K562 (cell line): Measurements from ENCODE around the gene UBE2Q1. TPM values are rescaled to one million over a fixed set of nuclear protein-coding genes. Genes with fewer than 3 reads are reported as not detected.

Experiments
- ATAC-seq: fragments of 200-7000 bp; cut with Tn5 transposase; 3 replicates; pipeline ENCODE4 v1.9.1; 2020; ENCODE audit warnings: moderate library complexity
- BruUV-seq: library from RNA; stranded (reverse); fragments of 400-500 nt; replicated peaks from 2 replicates; lab custom pipeline; 2021; lab: Mats Ljungman, UMichigan
- CTCF ChIA-PET: fragments of 300-600 bp; formaldehyde crosslinking; extraction: SDS; loops from one replicate; lab custom pipeline; 2021; ENCODE audit warnings: low intra/inter-chr PET ratio; lab: Yijun Ruan, JAX
- POLR2A ChIA-PET: fragments of 300-600, 350-650 bp; sonication (Branson Sonifier 250); formaldehyde crosslinking; extraction: SDS; loops from one replicate; lab custom pipeline; 2021; ENCODE audit warnings: antibody characterized with exemption, inconsistent platforms; lab: Yijun Ruan, JAX
- DNase-seq, 4 experiments: peaks; one replicate each; pipeline versions ENCODE4 v3.0.0 to v3.0.0-alpha.2; 2011 to 2018; ENCODE audit warnings: low spot score in 3 of 4, mixed read lengths in 3 of 4; ENCODE audit errors: extremely low read depth in 1 of 4
- FAIRE-seq: peaks from 2 replicates; lab custom pipeline; 2011; peaks lifted over from hg19 to GRCh38; lab: Jason Lieb, UNC
- H2AFZ ChIP-seq: 2 replicates; pipeline ENCODE4 v1.6.0; 2011; ENCODE audit warnings: low read depth, low read length, control low read depth, inconsistent platforms
- H3K27ac ChIP-seq: fragments of 200-600 bp; 3 replicates; pipeline ENCODE4 v1.8.0; 2011; ENCODE audit warnings: low read depth, mild to moderate bottlenecking, control low read depth, inconsistent platforms, low read length, moderate library complexity, mixed read lengths; ENCODE audit errors: extremely low read depth
- H3K27me3 ChIP-seq, 2 experiments: fragments of 300-600 bp in 1 of 2; 2 replicates in 1 of 2; 3 replicates in 1 of 2; pipeline versions ENCODE4 v1.6.0 to v1.8.0; 2011; ENCODE audit warnings: inconsistent platforms in 2 of 2, low read length in 2 of 2, mild to moderate bottlenecking in 1 of 2, mixed read lengths in 1 of 2, moderate library complexity in 1 of 2; ENCODE audit not compliant: control insufficient read depth in 2 of 2, insufficient read depth in 2 of 2
- H3K36me3 ChIP-seq: fragments of 300-600 bp; 3 replicates; pipeline ENCODE4 v1.8.0; 2011; ENCODE audit warnings: mild to moderate bottlenecking, low read length, inconsistent platforms; ENCODE audit not compliant: control insufficient read depth, insufficient read depth
- H3K4me1 ChIP-seq, 2 experiments: fragments of 200-600 bp in 1 of 2; replicated peaks in 1 of 2; 2 replicates in 1 of 2; 3 replicates in 1 of 2; pipeline versions ENCODE4 v1.5.1 to v1.8.0; 2011; ENCODE audit warnings: inconsistent platforms in 2 of 2, low read length in 2 of 2, mild to moderate bottlenecking in 1 of 2, mixed read lengths in 1 of 2, moderate library complexity in 1 of 2; ENCODE audit not compliant: control insufficient read depth in 2 of 2, insufficient read depth in 2 of 2
- H3K4me2 ChIP-seq: 2 replicates; pipeline ENCODE4 v1.6.1; 2011; ENCODE audit warnings: low read length, control low read depth, inconsistent platforms, mixed read lengths; ENCODE audit not compliant: insufficient read depth
- H3K4me3 ChIP-seq: fragments of 200-600 bp; sonication (generic), shearing (Covaris generic); 2 replicates; pipeline ENCODE4 v1.5.1; 2016; ENCODE audit warnings: control low read depth, inconsistent platforms
- H3K79me2 ChIP-seq: fragments of 200-600 bp; 3 replicates; pipeline ENCODE4 v1.8.0; 2011; ENCODE audit warnings: low read length, inconsistent platforms; ENCODE audit not compliant: control insufficient read depth, insufficient read depth
- H3K9ac ChIP-seq, 2 experiments: 2 replicates each; pipeline versions ENCODE4 v1.6.0 to v1.6.1; 2011; ENCODE audit warnings: low read depth in 2 of 2, low read length in 2 of 2, control low read depth in 1 of 2, inconsistent platforms in 1 of 2, mild to moderate bottlenecking in 1 of 2, mixed read lengths in 1 of 2; ENCODE audit not compliant: insufficient read depth in 1 of 2
- H3K9me1 ChIP-seq: one replicate; pipeline ENCODE4 v1.6.0; 2011; ENCODE audit warnings: inconsistent platforms, mild to moderate bottlenecking, low read length, moderate library complexity; ENCODE audit not compliant: control insufficient read depth, insufficient read depth
- H3K9me3 ChIP-seq: replicated peaks from 2 replicates; pipeline ENCODE4 v1.5.1; 2011; ENCODE audit warnings: low read depth, low read length, inconsistent platforms; ENCODE audit not compliant: control insufficient read depth, insufficient read depth
- H4K20me1 ChIP-seq: replicated peaks from 2 replicates; pipeline ENCODE4 v1.6.1; 2011; ENCODE audit warnings: low read length, inconsistent platforms, mixed read lengths; ENCODE audit not compliant: control insufficient read depth, insufficient read depth
- FOXJ3 ChIP-seq: sonication (generic); formaldehyde crosslinking; IDR thresholded peaks from 2 replicates; pipeline ENCODE4 v1.4.0; 2020; ENCODE audit warnings: mild to moderate bottlenecking, missing genetic modification reagents
- GTF2A2 ChIP-seq: IDR thresholded peaks from 2 replicates; pipeline ENCODE4 v1.6.1; 2016; ENCODE audit warnings: mild to moderate bottlenecking, missing genetic modification characterization, missing compliant biosample characterization
- GTF2E2 ChIP-seq: fragments of 200-800 bp; sonication (Bioruptor generic); IDR thresholded peaks from 2 replicates; pipeline ENCODE4 v1.6.1; 2016; ENCODE audit warnings: missing genetic modification characterization, missing compliant biosample characterization
- HDAC8 ChIP-seq: fragments of 450-650 bp; IDR thresholded peaks from 2 replicates; pipeline ENCODE4 v1.6.1; 2016; ENCODE audit warnings: mild to moderate bottlenecking, missing genetic modification characterization, moderate library complexity, missing compliant biosample characterization
- MITF ChIP-seq: IDR thresholded peaks from 2 replicates; pipeline ENCODE4 v1.6.1; 2014; ENCODE audit warnings: antibody characterized with exemption
- MLLT1 ChIP-seq, 2 experiments: fragments of 450-650 bp; IDR thresholded peaks; 2 replicates each; pipeline ENCODE4 v1.6.1; 2016
- MYC ChIP-seq, 2 experiments: fragments of 250-450 bp in 1 of 2; sonication (Bioruptor Pico) in 1 of 2; IDR thresholded peaks; 2 replicates each; pipeline versions ENCODE4 v1.5.1 to v1.6.1; 2012 to 2021; ENCODE audit warnings: low read depth in 2 of 2, borderline replicate concordance in 1 of 2, improper control_type of control experiment in 1 of 2, low read length in 1 of 2, mild to moderate bottlenecking in 1 of 2, moderate library complexity in 1 of 2
- ZBTB34 ChIP-seq: fragments of 250-450 bp; sonication (Bioruptor Pico); IDR thresholded peaks from 2 replicates; pipeline ENCODE4 v1.8.0; 2021; ENCODE audit warnings: mild to moderate bottlenecking, moderate library complexity
- ZNF354B ChIP-seq: fragments of 250-450 bp; sonication (Bioruptor Pico); IDR thresholded peaks from 2 replicates; pipeline ENCODE4 v1.4.0; 2020
- ZNF668 ChIP-seq: fragments of 250-450 bp; sonication (Bioruptor Pico); IDR thresholded peaks from 2 replicates; pipeline ENCODE4 v1.8.0; 2022; ENCODE audit warnings: mild to moderate bottlenecking, inconsistent platforms
- WGBS: fragments of 100-300 bp; shearing (Covaris generic); methylation state at CpG from one replicate; pipeline ENCODE4 v1.1.6; 2016; ENCODE audit warnings: low coverage, mixed read lengths; ENCODE audit not compliant: insufficient coverage; ENCODE audit errors: missing lambda C conversion rate; 5-methylcytosine and 5-hydroxymethylcytosine counted together
- in situ Hi-C: fragments of 300-500 bp; cut with MboI; formaldehyde crosslinking; loops from 4 replicates; pipeline ENCODE4 v1.15.0; 2018; ENCODE audit warnings: inconsistent platforms, mixed read lengths
- intact Hi-C: fragments of 100-400 bp; cut with micrococcal nuclease; formaldehyde crosslinking; loops from 2 replicates; pipeline ENCODE4 v1.14.2; 2022
- polyA plus RNA-seq, 8 experiments: library from polyadenylated mRNA; depleted of rRNA in 4 of 8; stranded (reverse) in 5 of 8; unstranded in 3 of 8; fragments of >200 nt; fragmentation: Nextera tagmentation in 2 of 8; fragmentation: Illumina TruSeq in 1 of 8; extraction: Ambion mirVana in 2 of 8; extraction: Trizol in 1 of 8; gene quantifications; 2 replicates each; pipeline versions ENCODE4 v1.2.1 to v1.2.3, GENCODE V29; 2011 to 2014; ENCODE audit warnings: inconsistent platforms in 1 of 8, missing spikeins in 1 of 8
- total RNA-seq, 7 experiments: library from RNA; depleted of rRNA in 6 of 7; stranded (reverse); fragments of >200 nt in 6 of 7; fragmentation: Illumina TruSeq in 2 of 7; extraction: Trizol in 2 of 7; gene quantifications; 2 replicates each; pipeline versions ENCODE4 v1.2.1 to v1.2.3, GENCODE V29; 2011 to 2021; ENCODE audit warnings: low replicate concordance in 1 of 7

Gene UBE2Q1
- total and polyA plus RNA-seq, 9 of the 15 experiments (the other 6 are each of a cell fraction or from before 2014, with no cell fraction given) = 8.0 to 58.8 (median 27.6) TPM

DNA sequence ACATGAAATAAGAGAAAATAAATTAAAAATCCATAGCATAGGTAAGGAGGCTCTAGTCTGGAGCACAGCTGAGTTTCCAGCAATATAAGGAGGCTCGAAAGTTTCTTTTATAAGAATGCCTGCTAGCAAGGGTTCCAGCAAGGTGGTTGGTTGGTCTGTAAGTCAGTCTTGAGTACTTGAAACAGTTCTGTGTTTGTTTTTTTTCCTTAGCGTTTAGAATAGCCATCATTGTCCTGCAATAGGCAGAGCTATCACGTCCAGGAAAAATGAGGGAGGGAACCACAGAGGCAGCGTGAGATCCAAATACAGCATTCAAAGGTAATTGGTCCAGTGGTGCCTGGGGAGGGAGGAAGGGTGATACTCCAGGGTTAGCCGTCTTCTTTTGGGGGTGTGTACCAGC is 8.4 kb downstream of the UBE2Q1 start:
- Histone ChIP-seq H3K27ac (no peak overlapping the region), H3K27me3 (peaks cover 0 to under 1% of the 10 kb centered on the region in 2 experiments; a peak in 2 of 5 replicates), H2AFZ (no peak overlapping the region), H3K9me3 (no peaks in the 10 kb centered on the region), H3K9ac (no peak overlapping the region), H3K4me3 (no peak overlapping the region), H4K20me1 (peaks cover 8% of the 10 kb centered on the region; the same call in 1 of the 2 replicates), H3K9me1 (no peaks in the 10 kb centered on the region), H3K36me3 (peaks cover 66% of the 10 kb centered on the region), H3K4me2 (no peak overlapping the region), H3K79me2 (no peaks in the 10 kb centered on the region), H3K4me1 (no peaks in the 10 kb centered on the region; a peak in 2 of 5 replicates)
- DNase-seq (no peak), FAIRE-seq (no peak), ATAC-seq (no peak)
- 81% methylated on average over 4 of the region's 5 CpGs for WGBS
- intact Hi-C loops (no loop called here), in situ Hi-C loops (no loop called here)
- CTCF ChIA-PET = no interaction called here
- POLR2A ChIA-PET = interaction anchor here (1.0 kb wide), 1 partner anchor 14 kb away, joined by 3 read pairs; no protein-coding TSS in a partner anchor
- no TSS peak for BruUV-seq
- no peak for TF ChIP-seq MLLT1 (IDR thresholded peaks at IDR 0.05)

DNA sequence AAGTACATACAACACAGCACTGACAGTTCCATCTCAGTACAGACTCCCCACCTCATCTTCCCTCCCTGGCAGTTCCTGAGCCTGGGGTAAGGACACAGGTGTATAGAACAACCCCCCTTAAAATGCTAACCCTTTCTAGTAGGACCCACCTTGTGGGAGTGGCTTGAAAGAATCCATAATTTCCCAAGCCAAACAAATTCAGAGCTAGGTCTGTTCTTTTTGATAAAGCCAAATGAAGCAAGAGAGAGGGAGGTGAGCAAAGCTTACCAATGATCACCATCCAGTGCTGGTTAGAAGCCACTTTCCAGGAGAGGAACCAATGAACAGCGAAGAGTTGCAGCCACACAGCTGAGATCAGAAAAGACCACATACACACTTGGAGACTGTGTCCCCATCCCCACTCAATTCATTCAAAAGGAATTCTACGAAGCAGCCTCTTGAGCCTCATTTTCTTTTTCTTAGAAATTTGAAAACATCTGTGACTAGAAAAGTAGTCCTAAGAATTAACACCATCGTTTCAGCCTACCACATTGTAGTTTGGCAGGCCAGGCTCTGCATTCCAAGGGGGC is 9.2 kb downstream of the UBE2Q1 start:
- ChIA-PET CTCF (interaction anchor here (0.6 kb wide), 1 partner anchor 1343 kb away, joined by 3 read pairs; no protein-coding TSS in a partner anchor), POLR2A (interaction anchor here (0.6 to 1.0 kb wide), 3 partner anchors 13 to 494 kb away, joined by 3 read pairs; no protein-coding TSS in a partner anchor)
- DNase-seq = no peak
- in situ Hi-C loops = loop anchor here (5.0 kb wide), 1 partner anchor 202 kb away; no protein-coding TSS in a partner anchor
- Histone ChIP-seq H3K4me2 (no peak overlapping the region), H3K79me2 (no peaks in the 10 kb centered on the region), H3K27me3 (peaks cover 5 to 8% of the 10 kb centered on the region in 2 experiments; a peak in 3 of 5 replicates), H3K9ac (no peak overlapping the region), H3K4me1 (no peaks in the 10 kb centered on the region; a peak in 2 of 5 replicates), H2AFZ (no peak overlapping the region), H3K4me3 (no peak overlapping the region), H3K36me3 (peaks cover 59% of the 10 kb centered on the region), H3K9me3 (no peaks in the 10 kb centered on the region), H3K9me1 (no peaks in the 10 kb centered on the region), H3K27ac (no peak overlapping the region), H4K20me1 (peaks cover 8% of the 10 kb centered on the region; the same call in 1 of the 2 replicates)
- no peak for ATAC-seq
- 66% methylated on average over 3 of the region's 3 CpGs for WGBS
- no peak for FAIRE-seq
- intact Hi-C loops = no loop called here
- no TSS peak for BruUV-seq
- TF ChIP-seq MITF = no peak
- TF ChIP-seq ZBTB34 (CRISPR knock-in tag) = no peak
- TF ChIP-seq ZNF354B (CRISPR knock-in tag) = no peak
- no peak for TF ChIP-seq GTF2A2 (tag)
- TF ChIP-seq HDAC8 (tag) = no peak
- no peak for TF ChIP-seq ZNF668 (CRISPR knock-in tag)
- TF ChIP-seq MYC (IDR thresholded peaks at IDR 0.05; ENCODE audit: low read depth, low read length) = no peak
- TF ChIP-seq MYC (CRISPR knock-in tag; IDR thresholded peaks at IDR 0.05; ENCODE audit: borderline replicate concordance, low read depth) = no peak
- no peak for TF ChIP-seq FOXJ3 (CRISPR knock-in tag)
- no peak for TF ChIP-seq GTF2E2 (tag)
